Mesendoderm (in vitro differentiated cells): ENCODE results near the gene MACROH2A1.

Source experiments
- DNase-seq: peaks from one replicate; pipeline ENCODE4 v3.0.0; 2013
- H2AK5ac ChIP-seq: 2 replicates; pipeline ENCODE4 v1.6.1; 2013; ENCODE audit warnings: low read length, inconsistent platforms
- H2BK120ac ChIP-seq: 2 replicates; pipeline ENCODE4 v1.6.1; 2013; ENCODE audit warnings: low read depth, mild to moderate bottlenecking, low read length, moderate library complexity, mixed read lengths
- H2BK15ac ChIP-seq: replicated peaks from 2 replicates; pipeline ENCODE4 v1.6.1; 2013; ENCODE audit warnings: low read depth, mild to moderate bottlenecking, moderate library complexity
- H2BK5ac ChIP-seq: 2 replicates; pipeline ENCODE4 v1.6.1; 2013; ENCODE audit warnings: low read length, inconsistent platforms
- H3K18ac ChIP-seq: 2 replicates; pipeline ENCODE4 v1.6.1; 2013; ENCODE audit warnings: mild to moderate bottlenecking, low read length, mixed read lengths
- H3K23ac ChIP-seq: one replicate; pipeline ENCODE4 v1.6.1; 2013; ENCODE audit warnings: low read length
- H3K27ac ChIP-seq: 2 replicates; pipeline ENCODE4 v1.5.1; 2013; ENCODE audit warnings: low read depth, mild to moderate bottlenecking, inconsistent platforms, low read length, moderate library complexity
- H3K27me3 ChIP-seq: 2 replicates; pipeline ENCODE4 v1.6.1; 2013; ENCODE audit warnings: low read length, control low read depth, mild to moderate bottlenecking, inconsistent platforms; ENCODE audit not compliant: insufficient read depth, poor library complexity
- H3K36me3 ChIP-seq: 2 replicates; pipeline ENCODE4 v1.6.1; 2013; ENCODE audit warnings: low read length, inconsistent platforms; ENCODE audit not compliant: control insufficient read depth, insufficient read depth
- H3K4ac ChIP-seq: one replicate; pipeline ENCODE4 v1.6.1; 2013; ENCODE audit warnings: low read depth, mild to moderate bottlenecking, low read length, moderate library complexity
- H3K4me1 ChIP-seq: 2 replicates; pipeline ENCODE4 v1.6.1; 2013; ENCODE audit warnings: low read depth, low read length, inconsistent platforms; ENCODE audit not compliant: control insufficient read depth
- H3K4me2 ChIP-seq: 2 replicates; pipeline ENCODE4 v1.6.1; 2013; ENCODE audit warnings: low read length
- H3K4me3 ChIP-seq: 2 replicates; pipeline ENCODE4 v1.5.1; 2013; ENCODE audit warnings: mild to moderate bottlenecking, low read length
- H3K56ac ChIP-seq: one replicate; pipeline ENCODE4 v1.6.1; 2013; ENCODE audit warnings: low read length
- H3K79me1 ChIP-seq: 2 replicates; pipeline ENCODE4 v1.6.1; 2013; ENCODE audit warnings: low read length, inconsistent platforms
- H3K79me2 ChIP-seq: 2 replicates; pipeline ENCODE4 v1.6.1; 2013; ENCODE audit warnings: mild to moderate bottlenecking, low read length; ENCODE audit not compliant: control insufficient read depth, insufficient read depth
- H3K9ac ChIP-seq: 2 replicates; pipeline ENCODE4 v1.6.1; 2013; ENCODE audit warnings: low read length, inconsistent platforms
- H4K5ac ChIP-seq: one replicate; pipeline ENCODE4 v1.6.1; 2013; ENCODE audit warnings: low read length
- H4K8ac ChIP-seq: one replicate; pipeline ENCODE4 v1.6.1; 2013; ENCODE audit warnings: low read depth, mild to moderate bottlenecking, control low read depth, low read length, moderate library complexity
- WGBS: extraction: QIAGEN DNeasy Blood & Tissue Kit; methylation state at CpG from one replicate; pipeline ENCODE4 v1.1.7; 2013; ENCODE audit warnings: low lambda C conversion rate, missing lambda C conversion rate; ENCODE audit not compliant: insufficient coverage; ENCODE audit errors: extremely low coverage; 5-methylcytosine and 5-hydroxymethylcytosine counted together

The MACROH2A1 gene

GRCh38 chr5:135376961-135377624, 21.9 kb downstream of the MACROH2A1 start:
- no peak overlapping the region for H4K5ac ChIP-seq
- no peak for DNase-seq
- no peak overlapping the region for H3K23ac ChIP-seq
- H3K4ac ChIP-seq: no peak overlapping the region
- no peak overlapping the region for H2BK120ac ChIP-seq
- H3K36me3 ChIP-seq: no peaks in the 10 kb centered on the region
- H2BK15ac ChIP-seq: no peak overlapping the region
- H4K8ac ChIP-seq: no peak overlapping the region
- no peak overlapping the region for H3K4me3 ChIP-seq
- no peaks in the 10 kb centered on the region for H3K27me3 ChIP-seq
- H3K27ac ChIP-seq: no peak overlapping the region
- no peak overlapping the region for H2AK5ac ChIP-seq
- no peak overlapping the region for H3K9ac ChIP-seq
- no peak overlapping the region for H3K56ac ChIP-seq
- peaks cover 25% of the 10 kb centered on the region for H3K79me1 ChIP-seq
- H3K4me1 ChIP-seq: no peaks in the 10 kb centered on the region
- H3K18ac ChIP-seq: no peak overlapping the region
- no CpG with 5 or more reads among the region's 13 CpGs for WGBS
- H3K4me2 ChIP-seq: no peak overlapping the region
- H3K79me2 ChIP-seq: no peaks in the 10 kb centered on the region
- H2BK5ac ChIP-seq: no peak overlapping the region

GRCh38 chr5:135375040-135375793, 23.8 kb downstream of the MACROH2A1 start:
- H3K4me3 ChIP-seq: no peak overlapping the region
- no peak overlapping the region for H3K23ac ChIP-seq
- no peak overlapping the region for H3K27ac ChIP-seq
- H3K4me2 ChIP-seq: no peak overlapping the region
- H3K36me3 ChIP-seq: no peaks in the 10 kb centered on the region
- no peak overlapping the region for H3K18ac ChIP-seq
- no peak overlapping the region for H4K8ac ChIP-seq
- H2BK5ac ChIP-seq: no peak overlapping the region
- H3K9ac ChIP-seq: no peak overlapping the region
- no peaks in the 10 kb centered on the region for H3K27me3 ChIP-seq
- peaks cover 21% of the 10 kb centered on the region for H3K79me1 ChIP-seq
- H2AK5ac ChIP-seq: no peak overlapping the region
- H3K4ac ChIP-seq: no peak overlapping the region
- H4K5ac ChIP-seq: no peak overlapping the region
- H3K56ac ChIP-seq: no peak overlapping the region
- WGBS: no CpG with 5 or more reads among the region's 6 CpGs
- no peak overlapping the region for H2BK15ac ChIP-seq
- H2BK120ac ChIP-seq: no peak overlapping the region
- no peaks in the 10 kb centered on the region for H3K79me2 ChIP-seq
- DNase-seq: no peak
- no peaks in the 10 kb centered on the region for H3K4me1 ChIP-seq

GRCh38 chr5:135373736-135374515, 25.1 kb downstream of the MACROH2A1 start:
- peaks cover 1% of the 10 kb centered on the region for H3K36me3 ChIP-seq
- no peak overlapping the region for H3K27ac ChIP-seq
- no peak overlapping the region for H3K56ac ChIP-seq
- H4K5ac ChIP-seq: no peak overlapping the region
- no peak overlapping the region for H4K8ac ChIP-seq
- peak; percentile 65 for DNase-seq
- WGBS: no CpG with 5 or more reads among the region's 7 CpGs
- no peak overlapping the region for H3K4me2 ChIP-seq
- no peak overlapping the region for H3K9ac ChIP-seq
- no peak overlapping the region for H3K18ac ChIP-seq
- no peaks in the 10 kb centered on the region for H3K27me3 ChIP-seq
- no peak overlapping the region for H2BK5ac ChIP-seq
- H3K79me2 ChIP-seq: no peaks in the 10 kb centered on the region
- no peak overlapping the region for H3K23ac ChIP-seq
- H3K4me1 ChIP-seq: no peaks in the 10 kb centered on the region
- no peak overlapping the region for H2BK15ac ChIP-seq
- no peak overlapping the region for H2AK5ac ChIP-seq
- no peak overlapping the region for H3K4me3 ChIP-seq
- peaks cover 18% of the 10 kb centered on the region for H3K79me1 ChIP-seq
- H2BK120ac ChIP-seq: no peak overlapping the region
- no peak overlapping the region for H3K4ac ChIP-seq

GRCh38 chr5:135372654-135373381, 26.2 kb downstream of the MACROH2A1 start:
- DNase-seq: no peak
- Histone ChIP-seq H2BK15ac (no peak overlapping the region), H2BK5ac (no peak overlapping the region), H3K79me1 (peaks cover 18% of the 10 kb centered on the region), H3K56ac (no peak overlapping the region), H3K4me2 (no peak overlapping the region), H3K4me3 (no peak overlapping the region), H3K23ac (no peak overlapping the region), H3K36me3 (peaks cover 1% of the 10 kb centered on the region), H4K5ac (no peak overlapping the region), H3K9ac (no peak overlapping the region), H4K8ac (no peak overlapping the region), H3K18ac (no peak overlapping the region), H3K4ac (no peak overlapping the region), H3K79me2 (no peaks in the 10 kb centered on the region), H3K4me1 (no peaks in the 10 kb centered on the region), H3K27ac (no peak overlapping the region), H3K27me3 (no peaks in the 10 kb centered on the region), H2AK5ac (no peak overlapping the region), H2BK120ac (no peak overlapping the region)
- no CpG with 5 or more reads among the region's 10 CpGs for WGBS

- DNase-seq: peak; percentile 28
- H3K79me1 ChIP-seq: peaks cover 18% of the 10 kb centered on the region
Measured at GRCh38 chr5:135371622-135372232, 27.3 kb downstream of the MACROH2A1 start.

More at GRCh38 chr5:135371622-135372232, 27.3 kb downstream of the MACROH2A1 start:
- Histone ChIP-seq H3K27me3 (no peaks in the 10 kb centered on the region), H2AK5ac (no peak overlapping the region), H3K27ac (no peak overlapping the region), H3K4ac (no peak overlapping the region), H3K4me1 (no peaks in the 10 kb centered on the region), H3K9ac (no peak overlapping the region), H3K79me2 (no peaks in the 10 kb centered on the region), H2BK15ac (no peak overlapping the region), H3K23ac (no peak overlapping the region), H3K56ac (no peak overlapping the region), H4K5ac (no peak overlapping the region), H2BK5ac (no peak overlapping the region), H2BK120ac (no peak overlapping the region), H4K8ac (no peak overlapping the region), H3K18ac (no peak overlapping the region), H3K4me2 (no peak overlapping the region), H3K36me3 (peaks cover 3% of the 10 kb centered on the region), H3K4me3 (no peak overlapping the region)
- no CpG with 5 or more reads among the region's 4 CpGs for WGBS
